ENCODE data around the gene RBM24. TPM values are rescaled to one million over a fixed set of nuclear protein-coding genes. Genes with fewer than 3 reads are reported as not detected.

The RBM24 gene
- total and polyA plus RNA-seq, 10 of the 15 experiments (the other 5 are each of a cell fraction or from before 2014, with no cell fraction given): 0.08 to 0.09 (median 0.09) TPM; not detected in 7

DNA sequence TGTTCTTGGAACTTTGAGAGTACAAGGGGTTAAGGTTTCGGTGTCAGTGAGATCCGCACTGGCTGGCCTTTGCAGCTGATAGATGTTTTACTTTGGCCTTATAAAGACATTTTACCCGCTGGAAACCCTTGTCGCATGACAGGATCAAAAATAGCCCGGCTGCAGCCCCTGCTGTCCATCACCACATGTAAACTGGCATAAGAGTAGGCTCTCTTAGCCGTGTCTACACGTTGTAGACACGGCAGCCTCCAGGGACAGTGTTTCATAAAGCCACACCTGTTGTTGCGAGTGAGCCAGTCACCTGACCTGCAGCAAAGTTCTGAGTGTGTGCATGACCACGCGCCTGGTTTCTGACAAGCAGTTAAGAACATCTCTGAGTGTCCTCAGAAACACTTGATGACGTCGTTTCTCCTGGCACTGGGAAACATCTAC, 8.5 kb downstream of the RBM24 start:
- Histone ChIP-seq H3K4me1 (ENCODE audit: control insufficient read depth, insufficient read depth, low read length) (no peaks in the 10 kb centered on the region), H4K20me1 (ENCODE audit: control insufficient read depth, insufficient read depth) (no peaks in the 10 kb centered on the region), H3K4me2 (ENCODE audit: control insufficient read depth, insufficient read depth) (no peak overlapping the region), H2AFZ (ENCODE audit: control insufficient read depth, low read depth, low read length) (no peak overlapping the region), H3K79me2 (ENCODE audit: control insufficient read depth, insufficient read depth, low read length) (no peaks in the 10 kb centered on the region), H3K36me3 (ENCODE audit: control insufficient read depth in 2 of 2, insufficient read depth in 2 of 2, low read length in 1 of 2) (no peaks in the 10 kb centered on the region), H3K9ac (ENCODE audit: control insufficient read depth, insufficient read depth, low read length) (no peak overlapping the region), H3K27ac (ENCODE audit: control insufficient read depth, insufficient read depth) (no peak overlapping the region), H3K9me3 (replicated peaks; ENCODE audit: control insufficient read depth, insufficient read depth, low read length) (no peaks in the 10 kb centered on the region), H3K4me3 (no peak overlapping the region), H3K27me3 (replicated peaks in 1 of 2; ENCODE audit: control insufficient read depth in 2 of 2, insufficient read depth in 2 of 2, low read length in 1 of 2) (no peaks in the 10 kb centered on the region; a peak in 1 of 4 replicates)
- ChIA-PET POLR2A (no interaction called here), RAD21 (ENCODE audit: unreplicated experiment) (no interaction called here), CTCF (no interaction called here), SMC1A (ENCODE audit: uncharacterized antibody, unreplicated experiment) (no interaction called here)
- DNase-seq (ENCODE audit: low read depth, low spot score) (no peak), FAIRE-seq (no peak), ATAC-seq (no peak)
- intact Hi-C loops (cut with micrococcal nuclease; ENCODE audit: unreplicated experiment): no loop called here
- TF ChIP-seq, protein P1, sequence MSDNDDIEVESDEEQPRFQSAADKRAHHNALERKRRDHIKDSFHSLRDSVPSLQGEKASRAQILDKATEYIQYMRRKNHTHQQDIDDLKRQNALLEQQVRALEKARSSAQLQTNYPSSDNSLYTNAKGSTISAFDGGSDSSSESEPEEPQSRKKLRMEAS (IDR thresholded peaks at IDR 0.05; ENCODE audit: low read depth, low read length): no peak
- no peak for TF ChIP-seq NFYB (IDR thresholded peaks at IDR 0.05; ENCODE audit: insufficient read depth, low read depth, low read length)
- TF ChIP-seq KDM1A (IDR thresholded peaks at IDR 0.05; ENCODE audit: borderline replicate concordance): no peak
- TF ChIP-seq JUND (IDR thresholded peaks at IDR 0.05; ENCODE audit: low read depth, low read length): no peak
- 33% methylated on average over 13 of the region's 13 CpGs for WGBS (ENCODE audit: insufficient coverage, insufficient replicate concordance, low lambda C conversion rate, missing lambda C conversion rate)
- in situ Hi-C loops (cut with MboI): no loop called here
- BruUV-seq (replicated peaks): no TSS peak

- FAIRE-seq (no peak), ATAC-seq (no peak), DNase-seq (ENCODE audit: low read depth, low spot score) (no peak)
- no peak overlapping the region for H3K27ac ChIP-seq (ENCODE audit: control insufficient read depth, insufficient read depth)
- ChIA-PET RAD21 (ENCODE audit: unreplicated experiment) (no interaction called here), POLR2A (no interaction called here), SMC1A (ENCODE audit: uncharacterized antibody, unreplicated experiment) (no interaction called here), CTCF (no interaction called here)
- 78% methylated on average over 17 of the region's 17 CpGs for WGBS (ENCODE audit: insufficient coverage, insufficient replicate concordance, low lambda C conversion rate, missing lambda C conversion rate)
- H3K9me3 ChIP-seq (replicated peaks; ENCODE audit: control insufficient read depth, insufficient read depth, low read length): no peaks in the 10 kb centered on the region
- intact Hi-C loops (cut with micrococcal nuclease; ENCODE audit: unreplicated experiment) (no loop called here), in situ Hi-C loops (cut with MboI) (no loop called here)
- H3K27me3 ChIP-seq (replicated peaks in 1 of 2; ENCODE audit: control insufficient read depth in 2 of 2, insufficient read depth in 2 of 2, low read length in 1 of 2): no peaks in the 10 kb centered on the region; a peak in 1 of 4 replicates
- H2AFZ ChIP-seq (ENCODE audit: control insufficient read depth, low read depth, low read length): no peak overlapping the region
- BruUV-seq (replicated peaks): no TSS peak
- no peak overlapping the region for H3K4me3 ChIP-seq
- no peaks in the 10 kb centered on the region for H3K79me2 ChIP-seq (ENCODE audit: control insufficient read depth, insufficient read depth, low read length)
- no peak overlapping the region for H3K9ac ChIP-seq (ENCODE audit: control insufficient read depth, insufficient read depth, low read length)
- no peaks in the 10 kb centered on the region for H3K36me3 ChIP-seq (ENCODE audit: control insufficient read depth in 2 of 2, insufficient read depth in 2 of 2, low read length in 1 of 2)
- no peak overlapping the region for H3K4me2 ChIP-seq (ENCODE audit: control insufficient read depth, insufficient read depth)
- no peaks in the 10 kb centered on the region for H4K20me1 ChIP-seq (ENCODE audit: control insufficient read depth, insufficient read depth)
- H3K4me1 ChIP-seq (ENCODE audit: control insufficient read depth, insufficient read depth, low read length): no peaks in the 10 kb centered on the region
- no peak for TF ChIP-seq E4F1 (IDR thresholded peaks at IDR 0.05; ENCODE audit: borderline replicate concordance, partially characterized antibody)
- TF ChIP-seq CREB1 (IDR thresholded peaks at IDR 0.05; ENCODE audit: low read depth): no peak
- TF ChIP-seq ESRRA (IDR thresholded peaks at IDR 0.05; ENCODE audit: low read length): no peak
- no peak for TF ChIP-seq POLR2A (IDR thresholded peaks at IDR 0.05; ENCODE audit: low read depth, low read length)
- TF ChIP-seq ZBTB40 (IDR thresholded peaks at IDR 0.05; ENCODE audit: borderline replicate concordance): no peak
- no peak for TF ChIP-seq ZNF24 (IDR thresholded peaks at IDR 0.05)
- TF ChIP-seq RUNX3 (IDR thresholded peaks at IDR 0.05; ENCODE audit: low read length): no peak
- no peak for TF ChIP-seq CBFB (IDR thresholded peaks at IDR 0.05; ENCODE audit: low read depth)
- TF ChIP-seq SIX5 (IDR thresholded peaks at IDR 0.05; ENCODE audit: low read depth, low read length, severe bottlenecking): no peak
These were observed 10.6 kb downstream of the RBM24 start for GRCh38 chr6:17291778-17292177.

Measured in GM12878 (cell line).